ENCODE measurements around the gene ABLIM3.

ABLIM3 gene

DNA sequence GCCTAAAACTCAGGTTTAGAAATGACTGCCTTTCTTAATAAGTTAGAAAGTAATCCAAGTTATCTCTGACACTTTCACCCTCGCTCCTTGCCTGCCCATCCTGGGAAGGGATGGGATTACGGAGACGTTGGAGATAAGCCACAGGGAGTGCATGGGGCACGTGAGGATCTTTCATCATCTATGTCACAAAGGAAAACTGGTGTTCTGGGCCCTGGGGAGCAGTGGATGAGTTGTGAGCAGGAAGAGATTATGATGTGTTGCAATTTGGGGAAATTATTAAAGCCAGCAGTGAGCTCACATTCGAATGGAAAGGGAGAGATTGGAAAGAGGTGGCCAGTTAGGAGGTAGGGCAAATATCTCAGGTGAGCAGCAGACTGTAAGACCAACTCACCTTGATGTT, 143.2 kb downstream of the ABLIM3 start:
- TF ChIP-seq, protein P1, sequence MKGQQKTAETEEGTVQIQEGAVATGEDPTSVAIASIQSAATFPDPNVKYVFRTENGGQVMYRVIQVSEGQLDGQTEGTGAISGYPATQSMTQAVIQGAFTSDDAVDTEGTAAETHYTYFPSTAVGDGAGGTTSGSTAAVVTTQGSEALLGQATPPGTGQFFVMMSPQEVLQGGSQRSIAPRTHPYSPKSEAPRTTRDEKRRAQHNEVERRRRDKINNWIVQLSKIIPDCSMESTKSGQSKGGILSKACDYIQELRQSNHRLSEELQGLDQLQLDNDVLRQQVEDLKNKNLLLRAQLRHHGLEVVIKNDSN (IDR thresholded peaks at IDR 0.05), result no peak
- TF ChIP-seq TEAD4 (IDR thresholded peaks at IDR 0.05) (no peak), CREB1 (IDR thresholded peaks at IDR 0.05; ENCODE audit: low read depth) (no peak), CEBPB (IDR thresholded peaks at IDR 0.05) (no peak), NFIC (IDR thresholded peaks at IDR 0.05) (no peak), TCF12 (IDR thresholded peaks at IDR 0.05; ENCODE audit: low read depth) (no peak), FOXM1 (IDR thresholded peaks at IDR 0.05; ENCODE audit: borderline replicate concordance, low read depth) (no peak), ZBTB7A (IDR thresholded peaks at IDR 0.05; ENCODE audit: low read depth) (no peak), EGR1 (IDR thresholded peaks at IDR 0.05) (no peak)

DNA sequence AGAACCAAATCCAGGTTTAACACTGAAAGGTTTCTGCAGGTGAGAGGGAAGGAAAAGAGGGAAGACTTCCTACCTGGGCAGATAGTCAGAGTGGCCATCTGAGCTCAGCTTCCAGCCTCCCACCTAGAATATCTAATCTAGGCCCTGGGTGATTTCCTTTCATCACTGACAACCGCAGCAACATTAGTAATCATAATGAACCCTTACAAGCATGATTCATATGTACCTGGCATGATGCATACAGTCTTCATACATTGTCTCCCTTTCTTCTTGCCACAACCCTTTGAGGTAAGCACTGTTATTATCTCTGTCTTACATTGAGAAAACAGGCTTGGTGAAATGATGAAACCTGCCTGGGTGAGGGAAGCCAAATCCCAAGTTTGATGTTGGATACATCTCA, 143.9 kb downstream of the ABLIM3 start:
- no peak for TF ChIP-seq TAF1 (IDR thresholded peaks at IDR 0.05; ENCODE audit: low read depth)
- no peak for TF ChIP-seq EP300 (IDR thresholded peaks at IDR 0.05; ENCODE audit: borderline replicate concordance)
- TF ChIP-seq TCF12 (IDR thresholded peaks at IDR 0.05; ENCODE audit: low read depth), result no peak
- TF ChIP-seq, protein P2, sequence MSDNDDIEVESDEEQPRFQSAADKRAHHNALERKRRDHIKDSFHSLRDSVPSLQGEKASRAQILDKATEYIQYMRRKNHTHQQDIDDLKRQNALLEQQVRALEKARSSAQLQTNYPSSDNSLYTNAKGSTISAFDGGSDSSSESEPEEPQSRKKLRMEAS (IDR thresholded peaks at IDR 0.05), result no peak
- no peak for TF ChIP-seq EGR1 (IDR thresholded peaks at IDR 0.05)
- TF ChIP-seq FOXM1 (IDR thresholded peaks at IDR 0.05; ENCODE audit: borderline replicate concordance, low read depth), result no peak
- no peak for TF ChIP-seq YY1 (IDR thresholded peaks at IDR 0.05; ENCODE audit: low read depth)
- TF ChIP-seq, protein P3, sequence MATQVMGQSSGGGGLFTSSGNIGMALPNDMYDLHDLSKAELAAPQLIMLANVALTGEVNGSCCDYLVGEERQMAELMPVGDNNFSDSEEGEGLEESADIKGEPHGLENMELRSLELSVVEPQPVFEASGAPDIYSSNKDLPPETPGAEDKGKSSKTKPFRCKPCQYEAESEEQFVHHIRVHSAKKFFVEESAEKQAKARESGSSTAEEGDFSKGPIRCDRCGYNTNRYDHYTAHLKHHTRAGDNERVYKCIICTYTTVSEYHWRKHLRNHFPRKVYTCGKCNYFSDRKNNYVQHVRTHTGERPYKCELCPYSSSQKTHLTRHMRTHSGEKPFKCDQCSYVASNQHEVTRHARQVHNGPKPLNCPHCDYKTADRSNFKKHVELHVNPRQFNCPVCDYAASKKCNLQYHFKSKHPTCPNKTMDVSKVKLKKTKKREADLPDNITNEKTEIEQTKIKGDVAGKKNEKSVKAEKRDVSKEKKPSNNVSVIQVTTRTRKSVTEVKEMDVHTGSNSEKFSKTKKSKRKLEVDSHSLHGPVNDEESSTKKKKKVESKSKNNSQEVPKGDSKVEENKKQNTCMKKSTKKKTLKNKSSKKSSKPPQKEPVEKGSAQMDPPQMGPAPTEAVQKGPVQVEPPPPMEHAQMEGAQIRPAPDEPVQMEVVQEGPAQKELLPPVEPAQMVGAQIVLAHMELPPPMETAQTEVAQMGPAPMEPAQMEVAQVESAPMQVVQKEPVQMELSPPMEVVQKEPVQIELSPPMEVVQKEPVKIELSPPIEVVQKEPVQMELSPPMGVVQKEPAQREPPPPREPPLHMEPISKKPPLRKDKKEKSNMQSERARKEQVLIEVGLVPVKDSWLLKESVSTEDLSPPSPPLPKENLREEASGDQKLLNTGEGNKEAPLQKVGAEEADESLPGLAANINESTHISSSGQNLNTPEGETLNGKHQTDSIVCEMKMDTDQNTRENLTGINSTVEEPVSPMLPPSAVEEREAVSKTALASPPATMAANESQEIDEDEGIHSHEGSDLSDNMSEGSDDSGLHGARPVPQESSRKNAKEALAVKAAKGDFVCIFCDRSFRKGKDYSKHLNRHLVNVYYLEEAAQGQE (IDR thresholded peaks at IDR 0.05; ENCODE audit: low read depth), result no peak
- no peak for TF ChIP-seq ZBTB7A (IDR thresholded peaks at IDR 0.05; ENCODE audit: low read depth)
- TF ChIP-seq TEAD4 (IDR thresholded peaks at IDR 0.05), result no peak

DNA sequence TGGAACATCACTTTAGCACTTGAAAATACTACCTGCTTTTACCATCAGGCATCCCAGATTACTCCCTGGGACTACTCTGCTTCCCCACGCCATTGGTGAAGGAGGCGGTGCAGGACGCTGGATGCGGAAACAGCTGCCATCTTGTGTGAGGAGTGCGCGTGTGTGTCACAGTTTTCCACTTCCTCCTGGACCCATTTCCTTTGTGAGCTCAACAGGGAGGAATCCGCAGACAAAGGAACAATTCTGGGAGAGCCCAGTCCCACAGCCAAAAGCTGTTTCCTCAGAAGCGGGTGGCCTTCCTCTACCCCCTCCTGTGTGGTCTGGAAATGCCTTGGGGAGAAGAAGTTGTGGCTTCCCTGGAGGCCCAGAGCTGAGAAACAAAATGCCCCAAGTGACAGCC, 147.1 kb downstream of the ABLIM3 start:
- TF ChIP-seq CREB1 (IDR thresholded peaks at IDR 0.05; ENCODE audit: low read depth) (no peak), NFIC (IDR thresholded peaks at IDR 0.05) (no peak), FOXM1 (IDR thresholded peaks at IDR 0.05; ENCODE audit: borderline replicate concordance, low read depth) (no peak), RAD21 (IDR thresholded peaks at IDR 0.05; ENCODE audit: low read depth) (no peak), EP300 (IDR thresholded peaks at IDR 0.05; ENCODE audit: borderline replicate concordance) (no peak), ZBTB7A (IDR thresholded peaks at IDR 0.05; ENCODE audit: low read depth) (no peak), TCF12 (IDR thresholded peaks at IDR 0.05; ENCODE audit: low read depth) (no peak), YY1 (IDR thresholded peaks at IDR 0.05; ENCODE audit: low read depth) (no peak), TEAD4 (IDR thresholded peaks at IDR 0.05) (no peak), TAF1 (IDR thresholded peaks at IDR 0.05; ENCODE audit: low read depth) (no peak), EGR1 (IDR thresholded peaks at IDR 0.05) (no peak), CEBPB (IDR thresholded peaks at IDR 0.05) (no peak)
- TF ChIP-seq, protein P1 (IDR thresholded peaks at IDR 0.05), result no peak
- TF ChIP-seq, protein P2 (IDR thresholded peaks at IDR 0.05), result no peak
- TF ChIP-seq, protein P3 (IDR thresholded peaks at IDR 0.05; ENCODE audit: low read depth), result no peak

DNA sequence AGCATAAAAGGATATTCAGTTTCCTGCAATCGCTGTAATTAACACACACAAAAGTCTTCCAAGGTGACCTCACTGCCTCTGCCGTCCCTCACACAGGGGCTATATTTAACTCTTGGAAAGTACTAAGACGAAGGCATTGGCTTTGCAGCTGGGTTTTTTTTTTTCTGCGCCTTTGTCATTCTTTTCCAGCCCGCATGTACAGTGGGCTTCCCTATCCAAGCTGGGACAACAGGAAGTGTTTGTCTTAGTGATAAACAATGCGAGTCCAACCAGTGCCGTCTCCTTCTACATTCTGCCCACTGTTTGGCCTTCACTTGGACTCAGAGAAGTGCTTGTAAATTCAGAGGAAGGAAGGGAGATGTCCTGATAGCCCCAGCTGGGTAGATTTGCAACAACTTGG, 148.0 kb downstream of the ABLIM3 start:
- TF ChIP-seq CEBPB (IDR thresholded peaks at IDR 0.05) (no peak), CREB1 (IDR thresholded peaks at IDR 0.05; ENCODE audit: low read depth) (no peak), ZBTB7A (IDR thresholded peaks at IDR 0.05; ENCODE audit: low read depth) (no peak), EGR1 (IDR thresholded peaks at IDR 0.05) (no peak)
- TF ChIP-seq, protein P1 (IDR thresholded peaks at IDR 0.05), result no peak

DNA sequence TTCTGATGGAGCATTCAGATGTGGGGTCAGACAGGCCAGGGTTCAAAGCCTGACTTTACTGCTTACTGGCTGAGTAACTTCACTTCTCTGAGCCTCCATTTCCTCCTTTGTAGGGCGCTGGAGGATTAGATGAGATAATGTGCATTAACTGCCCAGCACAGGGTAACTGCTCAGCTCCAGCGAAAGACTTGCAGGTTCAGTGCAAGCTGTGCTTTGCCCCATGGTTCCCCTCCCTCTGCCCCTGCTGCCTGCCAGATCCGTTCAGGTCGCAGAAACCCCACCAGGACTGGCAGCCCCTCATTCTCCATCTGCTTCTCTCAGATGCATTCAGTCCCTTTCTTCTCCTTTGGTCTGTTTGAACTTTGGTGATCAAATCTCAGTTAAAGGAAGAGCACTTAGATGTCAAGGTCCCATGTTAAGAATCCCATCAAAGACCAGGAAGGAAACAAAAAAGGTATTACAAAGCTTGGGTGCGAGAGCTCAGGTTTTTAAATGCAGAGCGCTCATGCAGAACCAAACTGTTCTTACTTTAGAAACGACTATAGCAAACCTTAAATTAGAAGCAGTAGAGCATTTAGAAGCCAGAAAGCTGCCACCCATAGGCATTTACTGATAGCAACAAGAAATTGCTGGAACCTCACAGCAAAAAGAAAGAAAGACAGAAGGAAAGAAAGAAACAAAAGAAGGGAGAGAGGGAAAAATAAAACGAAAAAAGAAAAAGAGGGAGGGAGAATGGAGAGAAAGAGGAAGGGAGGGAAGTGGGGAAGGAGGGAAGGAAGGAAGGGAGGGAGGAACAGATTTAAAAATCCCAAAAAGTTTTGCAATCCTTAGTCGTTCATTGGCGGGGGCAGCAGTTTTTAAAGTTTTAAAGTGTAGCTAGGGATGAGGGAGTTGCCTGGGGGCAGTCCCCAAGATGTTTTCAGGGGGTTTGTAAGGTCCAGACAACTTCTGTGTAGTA, 153.9 kb downstream of the ABLIM3 start:
- TF ChIP-seq YY1 (IDR thresholded peaks at IDR 0.05; ENCODE audit: low read depth), result no peak
- TF ChIP-seq, protein P3 (IDR thresholded peaks at IDR 0.05; ENCODE audit: low read depth), result no peak
- TF ChIP-seq FOXM1 (IDR thresholded peaks at IDR 0.05; ENCODE audit: borderline replicate concordance, low read depth), result no peak
- no peak for TF ChIP-seq EP300 (IDR thresholded peaks at IDR 0.05; ENCODE audit: borderline replicate concordance)
- TF ChIP-seq NFIC (IDR thresholded peaks at IDR 0.05), result no peak
- no peak for TF ChIP-seq CEBPB (IDR thresholded peaks at IDR 0.05)
- TF ChIP-seq TAF1 (IDR thresholded peaks at IDR 0.05; ENCODE audit: low read depth), result no peak
- no peak for TF ChIP-seq RAD21 (IDR thresholded peaks at IDR 0.05; ENCODE audit: low read depth)
- TF ChIP-seq ZBTB7A (IDR thresholded peaks at IDR 0.05; ENCODE audit: low read depth), result no peak
- TF ChIP-seq TEAD4 (IDR thresholded peaks at IDR 0.05), result no peak
- TF ChIP-seq, protein P2 (IDR thresholded peaks at IDR 0.05), result no peak
- no peak for TF ChIP-seq CREB1 (IDR thresholded peaks at IDR 0.05; ENCODE audit: low read depth)
- no peak for TF ChIP-seq EGR1 (IDR thresholded peaks at IDR 0.05)
- TF ChIP-seq TCF12 (IDR thresholded peaks at IDR 0.05; ENCODE audit: low read depth), result no peak
- TF ChIP-seq, protein P1 (IDR thresholded peaks at IDR 0.05), result no peak
